Ovary (tissue), 3 donors: Measurements from ENCODE around the gene ERAL1.

ENCODE experiments used
- POLR2A ChIP-seq: fragments of 450-650 bp; IDR thresholded peaks from one replicate; pipeline ENCODE4 v1.6.1; 2017; ENCODE audit warnings: antibody characterized with exemption, mild to moderate bottlenecking, moderate library complexity
- TF ChIP-seq, protein P1 (sequence below), 3 donors: fragments of 450-650 bp in 2 of 3; fragments of 200-600 bp in 1 of 3; IDR thresholded peaks; one replicate each; pipeline versions ENCODE4 v1.5.1 to v1.8.0; 2016 to 2022; ENCODE audit warnings: antibody characterized with exemption in 3 of 3, mild to moderate bottlenecking in 1 of 3
- donor health status: DM: no; HTN: no; CAD: no.

DNA sequence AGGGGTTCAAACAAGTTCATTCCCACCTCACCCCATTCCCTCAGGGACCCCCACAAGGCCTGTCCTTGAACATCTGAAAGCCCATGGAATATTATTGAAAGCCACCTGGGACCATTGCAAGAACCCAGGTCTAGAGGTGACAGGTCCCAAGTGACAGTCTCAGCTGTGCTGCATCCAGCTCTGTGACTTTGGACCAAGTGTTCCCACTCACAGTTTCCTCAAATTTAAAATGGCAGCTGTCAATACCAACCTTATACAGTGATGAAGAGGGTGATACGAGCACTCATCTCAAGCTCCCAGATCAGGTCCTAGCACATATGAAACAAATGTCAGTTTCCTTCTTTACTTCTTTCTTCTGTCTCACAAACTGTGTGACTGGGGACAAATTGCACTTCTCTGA lies 9.1 kb downstream of the ERAL1 start:
- TF ChIP-seq, protein P1, sequence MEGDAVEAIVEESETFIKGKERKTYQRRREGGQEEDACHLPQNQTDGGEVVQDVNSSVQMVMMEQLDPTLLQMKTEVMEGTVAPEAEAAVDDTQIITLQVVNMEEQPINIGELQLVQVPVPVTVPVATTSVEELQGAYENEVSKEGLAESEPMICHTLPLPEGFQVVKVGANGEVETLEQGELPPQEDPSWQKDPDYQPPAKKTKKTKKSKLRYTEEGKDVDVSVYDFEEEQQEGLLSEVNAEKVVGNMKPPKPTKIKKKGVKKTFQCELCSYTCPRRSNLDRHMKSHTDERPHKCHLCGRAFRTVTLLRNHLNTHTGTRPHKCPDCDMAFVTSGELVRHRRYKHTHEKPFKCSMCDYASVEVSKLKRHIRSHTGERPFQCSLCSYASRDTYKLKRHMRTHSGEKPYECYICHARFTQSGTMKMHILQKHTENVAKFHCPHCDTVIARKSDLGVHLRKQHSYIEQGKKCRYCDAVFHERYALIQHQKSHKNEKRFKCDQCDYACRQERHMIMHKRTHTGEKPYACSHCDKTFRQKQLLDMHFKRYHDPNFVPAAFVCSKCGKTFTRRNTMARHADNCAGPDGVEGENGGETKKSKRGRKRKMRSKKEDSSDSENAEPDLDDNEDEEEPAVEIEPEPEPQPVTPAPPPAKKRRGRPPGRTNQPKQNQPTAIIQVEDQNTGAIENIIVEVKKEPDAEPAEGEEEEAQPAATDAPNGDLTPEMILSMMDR (IDR thresholded peaks at IDR 0.05), result no peak
- no peak for TF ChIP-seq POLR2A
